Anterior cingulate cortex (tissue), 58 donors: ENCODE data around the gene EEF1A1.
"Not testable (repeated sequence)": the region's sequence is repeated elsewhere in the genome, so short reads cannot be mapped to it uniquely, and the experiment has no call there.

Experiments
- DNase-seq, 58 donors: peaks; one replicate each; lab custom pipeline; 2025; lab: John Stamatoyannopoulos, UW

Gene EEF1A1

DNA sequence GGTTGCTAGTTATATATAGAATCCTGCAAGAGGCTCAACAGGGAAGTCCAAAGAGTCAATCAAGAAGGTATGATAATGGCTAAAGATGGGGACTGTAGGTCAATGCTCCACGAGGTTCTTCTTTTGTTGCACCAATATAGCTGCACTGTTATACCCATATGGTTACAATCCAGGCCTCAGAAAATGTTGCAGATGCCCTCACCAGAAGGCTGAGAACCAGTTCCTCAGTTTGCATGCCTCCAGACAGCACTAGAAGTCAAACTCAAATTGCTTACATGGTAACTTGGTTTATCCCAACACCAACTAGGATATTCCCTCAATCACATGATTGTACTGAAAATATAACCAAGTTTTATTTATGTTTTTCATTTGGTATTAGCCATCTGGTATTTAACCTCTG lies 12.1 kb downstream of the EEF1A1 start:
- DNase-seq = no peak

DNA sequence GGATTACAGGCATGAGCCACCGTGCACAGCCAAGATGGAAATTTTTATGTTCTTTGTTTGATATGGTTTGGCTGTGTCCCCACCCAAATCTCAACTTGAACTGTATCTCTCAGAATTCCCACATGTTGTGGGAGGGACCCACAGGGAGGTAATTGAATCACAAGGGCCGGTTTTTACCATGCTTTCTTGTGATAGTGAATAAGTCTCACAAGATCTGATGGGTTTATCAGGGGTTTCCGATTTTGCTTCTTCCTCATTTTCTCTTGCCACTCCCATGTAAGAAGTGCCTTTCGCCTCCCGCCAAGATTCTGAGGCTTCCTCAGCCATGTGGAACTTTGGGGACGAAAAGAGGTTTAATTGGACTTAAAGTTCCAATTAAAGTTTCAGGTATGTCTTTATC lies 14.6 kb downstream of the EEF1A1 start:
- no peak for DNase-seq

DNA sequence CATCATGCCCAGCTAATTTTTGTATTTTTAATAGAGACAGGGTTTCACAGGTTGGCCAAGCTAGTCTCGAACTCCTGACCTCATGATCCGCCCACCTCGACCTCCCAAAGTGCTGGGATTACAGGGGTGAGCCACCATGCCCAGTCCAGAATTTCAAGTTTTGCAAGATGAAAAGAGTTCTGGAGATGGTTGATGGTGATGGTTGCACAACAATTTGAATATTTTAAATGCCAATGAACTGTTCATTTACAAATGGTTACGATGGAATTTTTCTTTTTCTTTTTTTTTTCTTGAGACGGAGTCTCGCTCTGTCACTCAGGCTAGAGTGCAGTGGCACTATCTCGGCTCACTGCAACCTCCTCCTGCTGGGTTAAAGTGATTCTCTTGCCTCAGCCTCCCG lies 15.1 kb downstream of the EEF1A1 start:
- not testable (repeated sequence) for DNase-seq

DNA sequence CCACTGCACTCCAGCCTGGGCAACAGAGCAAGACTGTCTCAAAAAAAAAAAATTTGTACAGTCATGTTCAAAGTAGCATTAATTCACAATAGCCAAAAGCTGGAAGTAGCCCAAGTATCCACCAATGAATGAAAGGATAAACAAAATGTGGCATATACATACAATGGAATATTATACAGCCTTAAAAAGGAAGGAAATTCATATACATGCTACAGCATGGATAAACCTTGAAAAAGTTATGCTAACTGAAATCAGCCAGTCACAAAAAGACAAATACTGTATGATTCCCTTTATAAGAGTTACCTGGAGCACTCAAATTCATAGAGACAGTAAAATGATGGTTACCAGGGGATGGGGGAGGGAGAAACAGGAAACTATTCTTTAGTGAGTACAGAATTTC lies 15.7 kb downstream of the EEF1A1 start:
- no peak for DNase-seq

GRCh38 chr6:73504160-73504559 lies 16.7 kb downstream of the EEF1A1 start:
- DNase-seq = no peak

DNA sequence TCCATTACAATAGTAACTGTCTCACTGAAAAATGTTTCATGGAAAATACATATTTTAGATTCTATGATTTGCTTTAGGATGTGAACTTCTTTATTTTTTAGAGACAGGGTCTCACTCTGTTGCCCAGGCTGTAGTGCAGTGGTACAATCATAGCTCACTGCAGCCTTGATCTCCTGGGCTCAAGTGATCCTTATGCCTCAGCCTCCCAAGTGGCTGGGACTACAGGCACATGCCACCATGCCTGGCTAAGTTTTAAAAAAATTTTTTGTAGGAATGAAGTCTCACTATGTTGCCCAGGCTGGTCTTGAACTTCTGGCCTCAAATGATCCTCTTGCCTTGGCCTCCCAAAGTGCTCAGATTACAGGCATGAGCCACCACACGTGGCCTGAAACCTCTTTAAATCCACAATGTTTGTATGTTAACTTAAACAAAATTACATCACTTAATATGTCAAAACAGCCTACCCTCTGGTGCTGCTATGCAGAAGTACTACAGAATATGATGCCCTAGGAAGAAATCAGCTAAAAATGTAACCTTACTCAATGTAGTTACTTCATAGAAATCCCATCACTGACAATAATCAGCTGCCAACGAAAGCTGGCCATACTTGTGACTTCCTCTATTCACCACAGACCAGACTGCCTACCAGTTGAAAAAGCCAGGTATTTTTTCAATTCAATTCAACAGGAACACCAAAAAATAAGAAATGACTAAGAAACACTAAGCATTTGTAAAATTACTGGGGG lies 17.6 kb downstream of the EEF1A1 start:
- DNase-seq = no peak

DNA sequence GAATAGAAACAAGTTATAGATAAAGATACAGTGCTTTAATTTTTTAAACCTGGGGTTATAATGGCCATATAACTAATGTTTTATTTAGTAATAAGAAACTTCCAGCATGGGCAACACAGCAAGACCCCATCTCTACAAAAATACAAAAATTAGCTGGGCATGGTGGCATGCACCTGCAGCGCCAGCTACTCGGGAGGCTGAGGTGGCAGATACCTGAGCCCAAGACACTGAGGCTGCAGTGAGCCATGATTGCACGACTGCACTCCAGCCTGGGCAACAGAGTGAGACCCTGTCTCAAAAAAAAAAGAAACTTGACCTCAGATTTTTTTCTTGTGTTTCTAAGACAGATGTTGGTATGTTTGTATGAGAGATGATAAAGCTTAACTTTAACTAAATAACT lies 22.9 kb downstream of the EEF1A1 start:
- DNase-seq = no peak

GRCh38 chr6:73491377-73491776 lies 29.5 kb downstream of the EEF1A1 start:
- DNase-seq = no peak

DNA sequence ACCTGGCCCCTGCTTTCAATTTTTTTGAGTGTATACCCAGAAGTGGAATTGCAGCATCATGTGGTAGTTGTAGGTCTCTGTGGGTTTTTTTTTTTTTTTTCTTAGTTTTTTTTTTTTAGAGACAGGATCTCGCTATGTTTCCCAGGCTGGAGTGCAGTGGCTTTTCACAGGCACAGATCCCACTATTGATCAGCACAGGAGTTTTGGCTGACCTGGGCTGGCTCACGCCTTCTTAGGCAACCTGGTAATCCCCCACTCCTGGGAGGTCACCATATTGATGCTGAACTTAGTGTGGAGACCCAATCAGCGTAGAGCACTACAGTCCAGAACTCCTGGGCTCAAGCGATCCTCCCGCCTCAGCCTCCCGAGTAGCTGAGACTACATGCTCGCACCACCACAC lies 33.4 kb downstream of the EEF1A1 start:
- DNase-seq = no peak

DNA sequence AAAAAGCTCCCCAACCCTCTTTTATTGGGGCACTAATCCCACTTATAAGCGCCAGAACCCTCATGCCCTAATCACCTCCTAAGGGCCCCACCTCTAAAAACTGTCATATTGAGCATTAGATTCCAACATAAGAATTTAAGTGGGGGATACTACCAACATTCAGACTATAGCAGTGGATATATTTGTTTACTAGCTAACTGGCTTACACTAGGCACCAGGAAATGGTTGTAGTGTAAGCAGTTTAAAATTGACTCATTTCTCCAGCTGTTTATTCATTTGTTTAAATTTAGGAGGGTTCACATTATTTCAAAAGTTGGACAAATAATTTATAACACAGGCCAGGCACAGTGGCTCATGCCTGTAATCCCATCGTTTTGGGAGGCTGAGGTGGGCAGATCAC lies 36.4 kb downstream of the EEF1A1 start:
- no peak for DNase-seq

- DNase-seq = no peak
These were observed 38.9 kb downstream of the EEF1A1 start for GRCh38 chr6:73481969-73482368.

GRCh38 chr6:73477407-73477806 lies 43.4 kb downstream of the EEF1A1 start:
- DNase-seq = no peak

DNA sequence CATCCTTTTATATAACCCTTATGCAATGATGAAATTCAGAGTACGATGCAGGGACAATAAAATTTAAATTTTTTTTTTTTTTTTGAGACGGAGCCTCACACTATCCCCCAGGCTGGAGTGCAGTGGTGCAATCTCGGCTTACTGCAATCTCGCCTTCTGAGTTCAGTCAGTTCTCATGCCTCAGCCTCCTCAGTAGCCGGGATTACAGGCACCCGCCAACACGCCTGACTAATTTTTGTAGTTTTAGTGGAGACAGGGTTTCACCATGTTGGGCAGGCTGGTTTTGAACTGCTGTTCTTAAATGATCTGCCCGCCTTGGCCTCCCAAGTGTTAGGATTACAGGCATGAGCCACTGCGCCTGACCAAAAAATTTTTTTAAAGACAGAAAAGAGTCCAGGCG lies 44.1 kb downstream of the EEF1A1 start:
- no peak for DNase-seq

- DNase-seq = no peak
These were observed 49.0 kb downstream of the EEF1A1 start for GRCh38 chr6:73471686-73472290.
